Liver (tissue), 9 donors: Measurements from ENCODE around the gene TMEM94. TPM values are rescaled to one million over a fixed set of nuclear protein-coding genes. Genes with fewer than 3 reads are reported as not detected.
"Not testable (repeated sequence)": the region's sequence is repeated elsewhere in the genome, so short reads cannot be mapped to it uniquely, and the experiment has no call there.

ENCODE experiments used
- DNase-seq: peaks from one replicate; pipeline ENCODE4 v3.0.0-alpha.2; 2017; ENCODE audit warnings: low spot score
- H3K27ac ChIP-seq, 2 donors: one replicate each; pipeline ENCODE4 v1.7.0; 2013; ENCODE audit warnings: inconsistent platforms in 2 of 2, low read length in 2 of 2, control low read depth in 1 of 2, low read depth in 1 of 2, mild to moderate bottlenecking in 1 of 2
- H3K27me3 ChIP-seq, 4 donors: one replicate each; pipeline versions ENCODE4 v1.6.1 to v1.7.0; 2013; ENCODE audit warnings: low read length in 3 of 4, inconsistent platforms in 1 of 4, mild to moderate bottlenecking in 1 of 4, moderate library complexity in 1 of 4; ENCODE audit not compliant: control insufficient read depth in 4 of 4, insufficient read depth in 4 of 4
- H3K36me3 ChIP-seq, 4 donors: one replicate each; pipeline versions ENCODE4 v1.6.1 to v1.7.0; 2013; ENCODE audit warnings: low read length in 3 of 4, mild to moderate bottlenecking in 3 of 4, low read depth in 1 of 4, moderate library complexity in 1 of 4; ENCODE audit not compliant: control insufficient read depth in 4 of 4, insufficient read depth in 3 of 4
- H3K4me1 ChIP-seq, 4 donors: one replicate each; pipeline versions ENCODE4 v1.6.1 to v1.7.0; 2013; ENCODE audit warnings: low read length in 3 of 4, mild to moderate bottlenecking in 3 of 4, moderate library complexity in 1 of 4; ENCODE audit not compliant: control insufficient read depth in 4 of 4, insufficient read depth in 4 of 4
- H3K4me3 ChIP-seq, 3 donors: one replicate each; pipeline versions ENCODE4 v1.6.1 to v1.7.0; 2013; ENCODE audit warnings: low read length in 3 of 3, control low read depth in 1 of 3, low read depth in 1 of 3, mild to moderate bottlenecking in 1 of 3
- H3K9ac ChIP-seq, 2 donors: one replicate each; pipeline ENCODE4 v1.7.0; 2013; ENCODE audit warnings: low read length in 2 of 2, mild to moderate bottlenecking in 2 of 2, moderate library complexity in 2 of 2, control low read depth in 1 of 2, low read depth in 1 of 2
- H3K9me3 ChIP-seq, 4 donors: one replicate each; pipeline versions ENCODE4 v1.6.1 to v1.7.0; 2013; ENCODE audit warnings: low read length in 3 of 4; ENCODE audit not compliant: control insufficient read depth in 4 of 4
- ATF3 ChIP-seq: IDR thresholded peaks from 2 replicates; pipeline ENCODE4 v1.6.1; 2016; ENCODE audit warnings: antibody characterized with exemption
- CTCF ChIP-seq: fragments of 150-350 bp; IDR thresholded peaks from 2 replicates; pipeline ENCODE4 v1.5.1; 2017; ENCODE audit warnings: improper control_type of control experiment, low read depth, low read length; ENCODE audit not compliant: missing input control
- FOXA1 ChIP-seq: IDR thresholded peaks from 2 replicates; pipeline ENCODE4 v1.6.1; 2016; ENCODE audit warnings: antibody characterized with exemption
- HNF4A ChIP-seq, 2 donors: conservative IDR thresholded peaks; 2 replicates each; pipeline ENCODE4 v1.6.1; 2016; ENCODE audit warnings: antibody characterized with exemption in 2 of 2, mild to moderate bottlenecking in 2 of 2
- HNF4G ChIP-seq: IDR thresholded peaks from 2 replicates; pipeline ENCODE4 v1.6.1; 2016; ENCODE audit warnings: antibody characterized with exemption
- NR2F2 ChIP-seq: IDR thresholded peaks from 2 replicates; pipeline ENCODE4 v1.6.1; 2016; ENCODE audit warnings: antibody characterized with exemption
- RAD21 ChIP-seq, 2 donors: IDR thresholded peaks; 2 replicates each; pipeline ENCODE4 v1.6.1; 2016; ENCODE audit warnings: antibody characterized with exemption in 2 of 2, mild to moderate bottlenecking in 2 of 2
- RXRA ChIP-seq, 2 donors: IDR thresholded peaks; 2 replicates each; pipeline ENCODE4 v1.6.1; 2017 to 2018; ENCODE audit warnings: antibody characterized with exemption in 2 of 2, mild to moderate bottlenecking in 1 of 2
- SP1 ChIP-seq: IDR thresholded peaks from 2 replicates; pipeline ENCODE4 v1.6.1; 2018; ENCODE audit warnings: antibody characterized with exemption, mild to moderate bottlenecking
- YY1 ChIP-seq: IDR thresholded peaks from 2 replicates; pipeline ENCODE4 v1.6.1; 2016; ENCODE audit warnings: antibody characterized with exemption, mild to moderate bottlenecking
- WGBS: extraction: QIAGEN DNeasy Blood & Tissue Kit; methylation state at CpG from one replicate; pipeline ENCODE4 v1.1.7; 2013; 5-methylcytosine and 5-hydroxymethylcytosine counted together
- polyA plus RNA-seq, 2 donors: library from polyadenylated mRNA; stranded (reverse) in 1 of 2; unstranded in 1 of 2; fragments of 200-250 nt in 1 of 2; fragments of >200 nt in 1 of 2; fragmentation: Nextera tagmentation in 1 of 2; extraction: Ambion mirVana in 1 of 2; gene quantifications; one replicate each; pipeline versions ENCODE4 v1.2.1 to v1.2.3, GENCODE V29; 2013 to 2015
- total RNA-seq, 2 donors: library from RNA; depleted of rRNA; stranded (reverse); fragments of >200 nt; gene quantifications; one replicate each; pipeline ENCODE4 v1.2.3, GENCODE V29; 2014
- TF ChIP-seq, protein P1 (sequence below): IDR thresholded peaks from 2 replicates; pipeline ENCODE4 v1.6.1; 2016; ENCODE audit warnings: antibody characterized with exemption
- TF ChIP-seq, protein P2 (sequence below): IDR thresholded peaks from 2 replicates; pipeline ENCODE4 v1.6.1; 2016; ENCODE audit warnings: antibody characterized with exemption, mild to moderate bottlenecking
- donor health status: healthy.
- donor health status: healthy.
- donor health status: healthy.
- donor health status: healthy.
- donor health status: healthy.

The TMEM94 gene
- total and polyA plus RNA-seq, 4 donors, result 15.6 to 31.0 (median 20.1) TPM

DNA sequence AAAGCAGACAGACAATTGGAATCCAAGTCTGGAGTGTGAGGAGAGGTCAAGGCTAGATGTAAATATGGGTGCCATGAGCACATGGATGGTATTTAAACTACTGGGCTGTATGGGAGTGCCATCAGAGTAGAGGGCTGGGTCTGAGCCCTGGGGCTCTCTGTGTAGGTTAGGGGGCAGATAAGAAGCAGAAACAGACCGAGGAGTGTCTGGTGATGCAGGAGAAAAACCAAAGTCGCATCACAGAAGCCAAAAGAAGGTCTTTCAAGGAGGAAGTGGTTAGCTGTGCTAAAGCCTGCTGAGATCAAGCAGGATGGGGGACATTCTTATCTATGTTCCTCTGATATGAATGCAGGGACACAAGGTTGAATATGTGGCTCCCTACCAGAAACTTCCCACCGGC, 61.8 kb downstream of the TMEM94 start (continued):
- TF ChIP-seq, protein P1, sequence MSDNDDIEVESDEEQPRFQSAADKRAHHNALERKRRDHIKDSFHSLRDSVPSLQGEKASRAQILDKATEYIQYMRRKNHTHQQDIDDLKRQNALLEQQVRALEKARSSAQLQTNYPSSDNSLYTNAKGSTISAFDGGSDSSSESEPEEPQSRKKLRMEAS, result no peak
- TF ChIP-seq CTCF, result no peak
- no peak for TF ChIP-seq HNF4G
- no peak for TF ChIP-seq YY1
- TF ChIP-seq ATF3, result no peak
- TF ChIP-seq SP1, result no peak

GRCh38 chr17:75518983-75519537, 62.6 kb downstream of the TMEM94 start:
- Histone ChIP-seq H3K4me3 (no peak overlapping the region), H3K9me3 (no peaks in the 10 kb centered on the region), H3K27me3 (no peaks in the 10 kb centered on the region), H3K9ac (no peak overlapping the region), H3K4me1 (peaks cover 4 to 28% (median 18%) of the 10 kb centered on the region in 4 donors), H3K27ac (no peak overlapping the region), H3K36me3 (peaks cover 0 to 3% (median 0%) of the 10 kb centered on the region in 4 donors)
- TF ChIP-seq RXRA (IDR thresholded peaks at IDR 0.05), result no peak
- DNase-seq, result no peak
- 93% methylated on average over 9 of the region's 9 CpGs for WGBS

- not testable (repeated sequence) for H3K27me3 ChIP-seq, H3K4me3 ChIP-seq, H3K9me3 ChIP-seq, H3K36me3 ChIP-seq, DNase-seq, H3K27ac ChIP-seq, H3K9ac ChIP-seq
- 97% methylated on average over 8 of the region's 8 CpGs for WGBS
- peaks cover 6 to 26% (median 17%) of the 10 kb centered on the region in 4 donors for H3K4me1 ChIP-seq
Observed at GRCh38 chr17:75520413-75520812, 64.0 kb downstream of the TMEM94 start.

GRCh38 chr17:75521290-75521689, 64.9 kb downstream of the TMEM94 start:
- no peak for DNase-seq
- H3K9me3 ChIP-seq, result no peaks in the 10 kb centered on the region
- 98% methylated on average over 8 of the region's 8 CpGs for WGBS
- H3K4me3 ChIP-seq, result no peak overlapping the region
- H3K27me3 ChIP-seq, result no peaks in the 10 kb centered on the region
- TF ChIP-seq FOXA1 (no peak), NR2F2 (no peak), HNF4A (conservative IDR thresholded peaks at IDR 0.05) (no peak), RAD21 (IDR thresholded peaks at IDR 0.05) (no peak), CTCF (no peak), HNF4G (no peak), RXRA (IDR thresholded peaks at IDR 0.05) (no peak)
- TF ChIP-seq, protein P1, result no peak
- TF ChIP-seq, protein P2, sequence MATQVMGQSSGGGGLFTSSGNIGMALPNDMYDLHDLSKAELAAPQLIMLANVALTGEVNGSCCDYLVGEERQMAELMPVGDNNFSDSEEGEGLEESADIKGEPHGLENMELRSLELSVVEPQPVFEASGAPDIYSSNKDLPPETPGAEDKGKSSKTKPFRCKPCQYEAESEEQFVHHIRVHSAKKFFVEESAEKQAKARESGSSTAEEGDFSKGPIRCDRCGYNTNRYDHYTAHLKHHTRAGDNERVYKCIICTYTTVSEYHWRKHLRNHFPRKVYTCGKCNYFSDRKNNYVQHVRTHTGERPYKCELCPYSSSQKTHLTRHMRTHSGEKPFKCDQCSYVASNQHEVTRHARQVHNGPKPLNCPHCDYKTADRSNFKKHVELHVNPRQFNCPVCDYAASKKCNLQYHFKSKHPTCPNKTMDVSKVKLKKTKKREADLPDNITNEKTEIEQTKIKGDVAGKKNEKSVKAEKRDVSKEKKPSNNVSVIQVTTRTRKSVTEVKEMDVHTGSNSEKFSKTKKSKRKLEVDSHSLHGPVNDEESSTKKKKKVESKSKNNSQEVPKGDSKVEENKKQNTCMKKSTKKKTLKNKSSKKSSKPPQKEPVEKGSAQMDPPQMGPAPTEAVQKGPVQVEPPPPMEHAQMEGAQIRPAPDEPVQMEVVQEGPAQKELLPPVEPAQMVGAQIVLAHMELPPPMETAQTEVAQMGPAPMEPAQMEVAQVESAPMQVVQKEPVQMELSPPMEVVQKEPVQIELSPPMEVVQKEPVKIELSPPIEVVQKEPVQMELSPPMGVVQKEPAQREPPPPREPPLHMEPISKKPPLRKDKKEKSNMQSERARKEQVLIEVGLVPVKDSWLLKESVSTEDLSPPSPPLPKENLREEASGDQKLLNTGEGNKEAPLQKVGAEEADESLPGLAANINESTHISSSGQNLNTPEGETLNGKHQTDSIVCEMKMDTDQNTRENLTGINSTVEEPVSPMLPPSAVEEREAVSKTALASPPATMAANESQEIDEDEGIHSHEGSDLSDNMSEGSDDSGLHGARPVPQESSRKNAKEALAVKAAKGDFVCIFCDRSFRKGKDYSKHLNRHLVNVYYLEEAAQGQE, result no peak
- H3K4me1 ChIP-seq, result peaks cover 6 to 30% (median 15%) of the 10 kb centered on the region in 4 donors
- peaks cover 0 to 3% (median 0%) of the 10 kb centered on the region in 4 donors for H3K36me3 ChIP-seq
- H3K9ac ChIP-seq, result no peak overlapping the region
- H3K27ac ChIP-seq, result no peak overlapping the region
